ENCODE results near the gene HSD17B12. TPM values are rescaled to one million over a fixed set of nuclear protein-coding genes. Genes with fewer than 3 reads are reported as not detected.
"Not testable (repeated sequence)": the region's sequence is repeated elsewhere in the genome, so short reads cannot be mapped to it uniquely, and the experiment has no call there.

Gene HSD17B12
- polyA plus RNA-seq, 1 donor (not counting 4 experiments of a cell fraction or from before 2014, with no cell fraction given), result 105 TPM

DNA sequence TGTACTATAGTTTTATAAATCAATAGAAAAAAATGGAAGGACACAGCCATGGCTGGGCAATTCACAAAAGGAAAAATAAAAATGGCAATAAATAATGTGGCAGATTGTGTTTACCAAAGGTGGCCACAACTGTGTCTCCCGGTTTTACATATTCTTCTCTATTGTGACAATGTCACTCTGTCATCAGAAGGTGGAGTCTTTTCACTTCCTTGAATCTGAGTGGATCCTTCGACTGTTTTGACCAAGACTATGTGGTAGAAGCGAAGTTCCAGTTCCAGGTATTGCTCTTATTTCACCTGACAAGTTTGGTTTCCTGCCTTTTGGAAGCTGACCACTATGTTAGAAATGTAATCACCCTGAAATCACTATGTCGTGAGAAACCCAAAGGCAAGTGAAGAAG lies 31.0 kb upstream of the HSD17B12 start:
- H3K9me3 ChIP-seq (ENCODE audit: control insufficient read depth, low read depth, low read length), result no peaks in the 10 kb centered on the region
- no peak overlapping the region for H2AFZ ChIP-seq (ENCODE audit: control insufficient read depth, low read length)
- H3K4me1 ChIP-seq (ENCODE audit: control insufficient read depth, extremely low read depth, insufficient read depth, low read length), result no peaks in the 10 kb centered on the region
- peaks cover 0 to 1% of the 10 kb centered on the region in 2 experiments for H3K36me3 ChIP-seq (ENCODE audit: control insufficient read depth in 2 of 2, extremely low read depth in 1 of 2, insufficient read depth in 2 of 2, low read length in 2 of 2)
- DNase-seq (ENCODE audit: low read depth, low spot score), result no peak
- H3K79me2 ChIP-seq (ENCODE audit: control insufficient read depth, insufficient read depth, low read length), result peaks cover 20% of the 10 kb centered on the region
- no peak overlapping the region for H3K9ac ChIP-seq (ENCODE audit: control insufficient read depth, extremely low read depth, insufficient read depth, low read length)
- dilution Hi-C loops (cut with MboI; ENCODE audit: extremely low pct_ligation_motif_present, low sequenced_read_pairs), result no loop called here
- no peak overlapping the region for H3K27ac ChIP-seq (ENCODE audit: control insufficient read depth, insufficient read depth, low read length)
- no peaks in the 10 kb centered on the region for H3K27me3 ChIP-seq (ENCODE audit: control insufficient read depth, extremely low read depth, insufficient read depth, low read length)
- no peaks in the 10 kb centered on the region for H4K20me1 ChIP-seq (ENCODE audit: control insufficient read depth, extremely low read depth, insufficient read depth, low read length)
- TF ChIP-seq, protein P1, sequence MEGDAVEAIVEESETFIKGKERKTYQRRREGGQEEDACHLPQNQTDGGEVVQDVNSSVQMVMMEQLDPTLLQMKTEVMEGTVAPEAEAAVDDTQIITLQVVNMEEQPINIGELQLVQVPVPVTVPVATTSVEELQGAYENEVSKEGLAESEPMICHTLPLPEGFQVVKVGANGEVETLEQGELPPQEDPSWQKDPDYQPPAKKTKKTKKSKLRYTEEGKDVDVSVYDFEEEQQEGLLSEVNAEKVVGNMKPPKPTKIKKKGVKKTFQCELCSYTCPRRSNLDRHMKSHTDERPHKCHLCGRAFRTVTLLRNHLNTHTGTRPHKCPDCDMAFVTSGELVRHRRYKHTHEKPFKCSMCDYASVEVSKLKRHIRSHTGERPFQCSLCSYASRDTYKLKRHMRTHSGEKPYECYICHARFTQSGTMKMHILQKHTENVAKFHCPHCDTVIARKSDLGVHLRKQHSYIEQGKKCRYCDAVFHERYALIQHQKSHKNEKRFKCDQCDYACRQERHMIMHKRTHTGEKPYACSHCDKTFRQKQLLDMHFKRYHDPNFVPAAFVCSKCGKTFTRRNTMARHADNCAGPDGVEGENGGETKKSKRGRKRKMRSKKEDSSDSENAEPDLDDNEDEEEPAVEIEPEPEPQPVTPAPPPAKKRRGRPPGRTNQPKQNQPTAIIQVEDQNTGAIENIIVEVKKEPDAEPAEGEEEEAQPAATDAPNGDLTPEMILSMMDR (optimal IDR thresholded peaks at IDR 0.05 in 1 of 3, IDR thresholded peaks at IDR 0.05 in 1 of 3, conservative IDR thresholded peaks at IDR 0.05 in 1 of 3; ENCODE audit: extremely low read depth in 1 of 3, insufficient read depth in 2 of 3, low read length in 3 of 3), result no peak
- TF ChIP-seq EZH2 (IDR thresholded peaks at IDR 0.05; ENCODE audit: low read length), result no peak
- FAIRE-seq, result no peak
- H3K4me2 ChIP-seq (ENCODE audit: control insufficient read depth, extremely low read depth, insufficient read depth, low read depth, low read length), result no peak overlapping the region
- no peak overlapping the region for H3K4me3 ChIP-seq (ENCODE audit: control insufficient read depth in 2 of 3, extremely low read depth in 1 of 3, insufficient read depth in 2 of 3, low read depth in 1 of 3, low read length in 3 of 3)
- peaks cover 2% of the 10 kb centered on the region for H3K9me1 ChIP-seq (ENCODE audit: control insufficient read depth, extremely low read depth, insufficient read depth, low read length)

DNA sequence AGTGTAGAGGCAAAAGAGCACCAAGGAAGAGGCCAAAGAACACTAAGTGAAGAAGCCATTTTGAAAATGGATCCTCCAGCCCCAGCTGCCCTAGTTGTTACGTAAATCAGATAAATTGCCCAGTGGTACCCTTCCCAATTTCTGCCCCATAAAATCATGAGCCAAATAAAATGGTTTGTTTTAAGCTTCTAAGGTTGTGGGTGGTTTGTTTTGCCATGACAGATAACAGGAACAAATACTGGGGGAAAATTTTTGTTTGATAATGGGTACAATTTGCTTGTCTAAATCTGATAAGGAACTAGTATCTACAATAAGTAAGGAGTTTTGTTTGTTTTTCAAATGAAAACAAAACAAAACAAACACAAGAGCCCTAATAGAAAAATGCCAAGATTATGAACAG lies 30.6 kb upstream of the HSD17B12 start:
- Histone ChIP-seq H3K9ac (ENCODE audit: control insufficient read depth, extremely low read depth, insufficient read depth, low read length) (no peak overlapping the region), H3K79me2 (ENCODE audit: control insufficient read depth, insufficient read depth, low read length) (peaks cover 16% of the 10 kb centered on the region), H3K4me1 (ENCODE audit: control insufficient read depth, extremely low read depth, insufficient read depth, low read length) (no peaks in the 10 kb centered on the region), H3K27me3 (ENCODE audit: control insufficient read depth, extremely low read depth, insufficient read depth, low read length) (no peaks in the 10 kb centered on the region), H3K4me3 (ENCODE audit: control insufficient read depth in 2 of 3, extremely low read depth in 1 of 3, insufficient read depth in 2 of 3, low read depth in 1 of 3, low read length in 3 of 3) (no peak overlapping the region), H3K9me3 (ENCODE audit: control insufficient read depth, low read depth, low read length) (no peaks in the 10 kb centered on the region), H3K36me3 (ENCODE audit: control insufficient read depth in 2 of 2, extremely low read depth in 1 of 2, insufficient read depth in 2 of 2, low read length in 2 of 2) (peaks cover 0 to 1% of the 10 kb centered on the region in 2 experiments), H3K27ac (ENCODE audit: control insufficient read depth, insufficient read depth, low read length) (no peak overlapping the region), H3K9me1 (ENCODE audit: control insufficient read depth, extremely low read depth, insufficient read depth, low read length) (peaks cover 2% of the 10 kb centered on the region), H2AFZ (ENCODE audit: control insufficient read depth, low read length) (no peak overlapping the region), H3K4me2 (ENCODE audit: control insufficient read depth, extremely low read depth, insufficient read depth, low read depth, low read length) (no peak overlapping the region), H4K20me1 (ENCODE audit: control insufficient read depth, extremely low read depth, insufficient read depth, low read length) (no peaks in the 10 kb centered on the region)
- no peak for DNase-seq (ENCODE audit: low read depth, low spot score)
- FAIRE-seq, result no peak
- dilution Hi-C loops (cut with MboI; ENCODE audit: extremely low pct_ligation_motif_present, low sequenced_read_pairs), result no loop called here
- TF ChIP-seq EZH2 (IDR thresholded peaks at IDR 0.05; ENCODE audit: low read length), result no peak

DNA sequence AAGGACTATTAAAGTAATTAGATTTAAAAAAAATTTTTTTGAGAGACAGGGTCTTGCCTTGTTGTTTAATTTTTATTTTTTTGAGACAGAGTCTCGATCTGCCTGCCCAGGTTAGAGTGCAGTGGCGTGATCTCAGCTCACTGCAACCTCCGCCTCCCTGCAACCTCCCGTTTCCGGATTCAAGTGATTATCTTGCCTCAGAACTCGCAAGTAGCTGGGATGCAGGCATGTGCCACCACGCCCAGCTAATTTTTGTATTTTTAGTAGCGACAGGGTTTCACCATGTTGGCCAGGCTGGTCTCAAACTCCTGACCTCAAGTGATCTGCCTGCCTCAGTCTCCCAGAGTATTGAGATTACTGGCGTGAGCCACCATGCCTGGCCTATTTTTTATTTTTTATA lies 17.5 kb upstream of the HSD17B12 start:
- dilution Hi-C loops (cut with MboI; ENCODE audit: extremely low pct_ligation_motif_present, low sequenced_read_pairs); H3K9ac ChIP-seq (ENCODE audit: control insufficient read depth, extremely low read depth, insufficient read depth, low read length); H3K79me2 ChIP-seq (ENCODE audit: control insufficient read depth, insufficient read depth, low read length); H2AFZ ChIP-seq (ENCODE audit: control insufficient read depth, low read length); H3K27me3 ChIP-seq (ENCODE audit: control insufficient read depth, extremely low read depth, insufficient read depth, low read length); H4K20me1 ChIP-seq (ENCODE audit: control insufficient read depth, extremely low read depth, insufficient read depth, low read length); H3K4me1 ChIP-seq (ENCODE audit: control insufficient read depth, extremely low read depth, insufficient read depth, low read length); H3K9me1 ChIP-seq (ENCODE audit: control insufficient read depth, extremely low read depth, insufficient read depth, low read length); H3K4me3 ChIP-seq (ENCODE audit: control insufficient read depth in 2 of 3, extremely low read depth in 1 of 3, insufficient read depth in 2 of 3, low read depth in 1 of 3, low read length in 3 of 3); H3K36me3 ChIP-seq (ENCODE audit: control insufficient read depth in 2 of 2, extremely low read depth in 1 of 2, insufficient read depth in 2 of 2, low read length in 2 of 2); FAIRE-seq; H3K4me2 ChIP-seq (ENCODE audit: control insufficient read depth, extremely low read depth, insufficient read depth, low read depth, low read length); DNase-seq (ENCODE audit: low read depth, low spot score); H3K9me3 ChIP-seq (ENCODE audit: control insufficient read depth, low read depth, low read length); H3K27ac ChIP-seq (ENCODE audit: control insufficient read depth, insufficient read depth, low read length): not testable (repeated sequence)

Measured in keratinocyte (primary cell).